ENCODE measurements around the gene FOXN3. TPM values are rescaled to one million over a fixed set of nuclear protein-coding genes. Genes with fewer than 3 reads are reported as not detected.

The FOXN3 gene
- polyA plus RNA-seq, 2 of the 4 experiments (the other 2 are of a cell fraction), result 6.0 to 6.4 TPM

GRCh38 chr14:89424241-89424640 lies 7.2 kb upstream of the FOXN3 start (continued):
- TF ChIP-seq HMGXB4 (CRISPR knock-in tag; IDR thresholded peaks at IDR 0.05; ENCODE audit: borderline replicate concordance) (no peak), ATOH8 (CRISPR knock-in tag; IDR thresholded peaks at IDR 0.05; ENCODE audit: low read depth) (no peak)
- TF ChIP-seq, protein P1, sequence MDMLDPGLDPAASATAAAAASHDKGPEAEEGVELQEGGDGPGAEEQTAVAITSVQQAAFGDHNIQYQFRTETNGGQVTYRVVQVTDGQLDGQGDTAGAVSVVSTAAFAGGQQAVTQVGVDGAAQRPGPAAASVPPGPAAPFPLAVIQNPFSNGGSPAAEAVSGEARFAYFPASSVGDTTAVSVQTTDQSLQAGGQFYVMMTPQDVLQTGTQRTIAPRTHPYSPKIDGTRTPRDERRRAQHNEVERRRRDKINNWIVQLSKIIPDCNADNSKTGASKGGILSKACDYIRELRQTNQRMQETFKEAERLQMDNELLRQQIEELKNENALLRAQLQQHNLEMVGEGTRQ (IDR thresholded peaks at IDR 0.05), result no peak

- no peak overlapping the region for H3K27ac ChIP-seq
- no peaks in the 10 kb centered on the region for H3K9me3 ChIP-seq
- WGBS (ENCODE audit: missing lambda C conversion rate), result 60% methylated on average over 5 of the region's 5 CpGs
- ChIA-PET CTCF (no interaction called here), POLR2A (no interaction called here)
- no peak for TF ChIP-seq ZFP36 (IDR thresholded peaks at IDR 0.05; ENCODE audit: borderline replicate concordance, partially characterized antibody)
- no peak for TF ChIP-seq HDAC2 (IDR thresholded peaks at IDR 0.05)
- TF ChIP-seq SMC3 (IDR thresholded peaks at IDR 0.05), result no peak
- TF ChIP-seq RFX5 (IDR thresholded peaks at IDR 0.05), result no peak
- no peak for TF ChIP-seq ZC3H11A (IDR thresholded peaks at IDR 0.05)
- TF ChIP-seq POLR2A (IDR thresholded peaks at IDR 0.05; ENCODE audit: low read length), result no peak
- no peak for TF ChIP-seq KDM5A (IDR thresholded peaks at IDR 0.05)
- TF ChIP-seq JUNB (IDR thresholded peaks at IDR 0.05), result no peak
- no peak for TF ChIP-seq CBX8 (IDR thresholded peaks at IDR 0.05)
- no peak for TF ChIP-seq MAFK (IDR thresholded peaks at IDR 0.05; ENCODE audit: partially characterized antibody)
- no peak for TF ChIP-seq HOXB5 (CRISPR knock-in tag; IDR thresholded peaks at IDR 0.05)
- no peak for TF ChIP-seq ZNF302 (CRISPR knock-in tag; IDR thresholded peaks at IDR 0.05)
- ATAC-seq (no peak), DNase-seq (ENCODE audit: low read depth in 1 of 2, low spot score in 1 of 2) (no peak), FAIRE-seq (no peak)
- H3K4me1 ChIP-seq, result peaks cover 13% of the 10 kb centered on the region; the same call in 2 of the 3 replicates
- H3K4me2 ChIP-seq, result no peak overlapping the region
- no peak overlapping the region for H3K4me3 ChIP-seq
Observed at GRCh38 chr14:89422952-89423345, 5.9 kb upstream of the FOXN3 start.

- ChIA-PET CTCF (no interaction called here), POLR2A (no interaction called here)
- TF ChIP-seq HOXB5 (CRISPR knock-in tag; IDR thresholded peaks at IDR 0.05) (no peak), HOXB13 (CRISPR knock-in tag; IDR thresholded peaks at IDR 0.05; ENCODE audit: low read depth) (no peak), ZFP36 (IDR thresholded peaks at IDR 0.05; ENCODE audit: borderline replicate concordance, partially characterized antibody) (no peak), CHD2 (IDR thresholded peaks at IDR 0.05; ENCODE audit: low read length, partially characterized antibody) (no peak)
- DNase-seq (ENCODE audit: low read depth in 1 of 2, low spot score in 1 of 2), result no peak
- Histone ChIP-seq H3K9me3 (no peaks in the 10 kb centered on the region), H3K4me1 (peaks cover 13% of the 10 kb centered on the region; the same call in 2 of the 3 replicates), H3K27ac (no peak overlapping the region), H3K4me2 (no peak overlapping the region), H3K4me3 (no peak overlapping the region)
- ATAC-seq, result no peak
- 39% methylated on average over 11 of the region's 11 CpGs for WGBS (ENCODE audit: missing lambda C conversion rate)
- FAIRE-seq, result no peak
Observed at GRCh38 chr14:89422181-89422951, 5.3 kb upstream of the FOXN3 start.

DNA sequence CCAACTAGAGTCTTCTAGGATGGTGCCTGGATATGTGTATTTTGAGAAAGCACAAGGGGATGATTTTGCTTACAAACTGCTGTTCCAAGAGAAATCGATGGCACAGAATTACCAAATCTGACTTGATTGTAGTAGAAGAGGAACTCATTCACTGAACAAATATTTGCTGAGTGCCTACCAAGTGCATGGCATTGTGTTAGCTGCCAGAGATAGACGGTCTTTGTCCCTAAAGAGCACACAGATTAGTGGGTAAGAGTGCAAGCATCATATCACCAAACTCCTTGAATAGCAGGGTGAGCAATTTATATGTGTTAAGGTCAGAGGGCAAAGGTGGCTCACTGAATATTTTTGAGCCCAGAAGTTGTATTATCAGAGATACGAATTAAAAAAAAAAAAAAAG lies 3.5 kb upstream of the FOXN3 start:
- Histone ChIP-seq H3K4me1 (peaks cover 14% of the 10 kb centered on the region), H3K4me3 (no peak overlapping the region), H3K4me2 (no peak overlapping the region), H3K27ac (no peak overlapping the region), H3K9me3 (no peaks in the 10 kb centered on the region)
- ChIA-PET CTCF (no interaction called here), POLR2A (no interaction called here)
- no peak for DNase-seq (ENCODE audit: low read depth in 1 of 2, low spot score in 1 of 2)
- TF ChIP-seq SREBF2 (IDR thresholded peaks at IDR 0.05), result no peak
- TF ChIP-seq, protein P2, sequence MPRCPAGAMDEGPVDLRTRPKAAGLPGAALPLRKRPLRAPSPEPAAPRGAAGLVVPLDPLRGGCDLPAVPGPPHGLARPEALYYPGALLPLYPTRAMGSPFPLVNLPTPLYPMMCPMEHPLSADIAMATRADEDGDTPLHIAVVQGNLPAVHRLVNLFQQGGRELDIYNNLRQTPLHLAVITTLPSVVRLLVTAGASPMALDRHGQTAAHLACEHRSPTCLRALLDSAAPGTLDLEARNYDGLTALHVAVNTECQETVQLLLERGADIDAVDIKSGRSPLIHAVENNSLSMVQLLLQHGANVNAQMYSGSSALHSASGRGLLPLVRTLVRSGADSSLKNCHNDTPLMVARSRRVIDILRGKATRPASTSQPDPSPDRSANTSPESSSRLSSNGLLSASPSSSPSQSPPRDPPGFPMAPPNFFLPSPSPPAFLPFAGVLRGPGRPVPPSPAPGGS (IDR thresholded peaks at IDR 0.05), result no peak
- no peak for ATAC-seq
- no peak for FAIRE-seq
- 29% methylated on average over 3 of the region's 3 CpGs for WGBS (ENCODE audit: missing lambda C conversion rate)
